T-helper 1 cell treated with Interleukin-12 subunit alpha and Interleukin-12 subunit beta and Interleukin-4 antibody, amounts not matched to agents 30 μg/mL and 1 μg/mL, for 36 hours (primary cell): ENCODE results near the gene GRB10.

Experiments
- H3K27ac Mint-ChIP-seq: one replicate; pipeline ENCODE4 v1.8.0; 2021; ENCODE audit warnings: mild to moderate bottlenecking, mixed read lengths
- H3K27me3 Mint-ChIP-seq: one replicate; pipeline ENCODE4 v1.8.0; 2021; ENCODE audit warnings: low read depth, mixed read lengths
- H3K36me3 Mint-ChIP-seq: one replicate; pipeline ENCODE4 v1.8.0; 2021; ENCODE audit warnings: low read depth, mixed read lengths
- H3K4me1 Mint-ChIP-seq: one replicate; pipeline ENCODE4 v1.8.0; 2021; ENCODE audit warnings: low read depth, mixed read lengths
- H3K4me3 Mint-ChIP-seq: one replicate; pipeline ENCODE4 v1.8.0; 2021; ENCODE audit warnings: mild to moderate bottlenecking, moderate library complexity, mixed read lengths
- H3K9me3 Mint-ChIP-seq: one replicate; pipeline ENCODE4 v1.8.0; 2021; ENCODE audit warnings: mixed read lengths

The GRB10 gene

DNA sequence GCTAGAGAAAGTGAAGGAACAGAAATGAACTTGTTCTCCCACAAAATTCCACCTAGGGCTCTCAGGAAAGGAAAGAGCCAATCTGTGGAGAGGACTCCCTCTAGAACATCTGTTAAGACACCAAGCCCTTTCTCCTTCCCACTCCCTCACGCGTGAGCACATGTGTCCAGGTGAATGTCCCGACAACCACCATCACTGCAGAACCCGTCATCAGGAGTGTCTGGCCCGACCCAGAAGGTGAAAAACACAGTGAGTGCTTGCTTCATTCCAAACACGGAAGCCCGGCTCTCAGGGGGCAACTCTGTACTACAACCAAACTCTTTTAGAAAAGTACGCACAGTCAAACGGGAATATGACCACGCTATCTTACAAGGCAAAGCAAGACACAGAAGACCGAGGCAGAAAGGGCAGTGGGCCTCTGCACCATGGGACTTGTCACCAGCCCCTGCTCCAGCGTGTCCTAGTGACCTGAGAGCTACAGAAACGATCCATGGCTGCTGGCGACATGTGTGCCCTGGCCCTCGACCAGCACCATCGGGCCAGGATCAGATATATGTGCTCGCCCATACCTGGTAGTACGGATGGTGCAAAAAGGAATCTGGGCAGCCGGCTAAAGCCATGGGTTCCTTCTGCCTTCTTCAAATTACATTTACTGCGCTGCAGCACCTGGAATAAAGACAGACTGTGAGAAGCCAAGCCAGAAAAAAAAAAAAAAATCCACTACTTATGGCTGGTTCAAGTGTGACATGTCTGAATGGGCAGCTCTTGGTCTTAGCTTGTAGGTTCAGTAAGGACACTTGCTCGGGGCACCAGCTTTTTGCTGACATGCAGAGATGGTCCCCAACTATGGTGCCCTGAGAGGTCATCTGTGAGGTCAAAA lies 50.8 kb downstream of the GRB10 start:
- no peak overlapping the region for H3K4me3 Mint-ChIP-seq
- no peaks in the 10 kb centered on the region for H3K9me3 Mint-ChIP-seq
- H3K4me1 Mint-ChIP-seq = peaks cover 4% of the 10 kb centered on the region
- H3K36me3 Mint-ChIP-seq = no peaks in the 10 kb centered on the region
- H3K27me3 Mint-ChIP-seq = no peaks in the 10 kb centered on the region
- H3K27ac Mint-ChIP-seq = no peak overlapping the region

- H3K27me3 Mint-ChIP-seq = no peaks in the 10 kb centered on the region
- H3K27ac Mint-ChIP-seq = no peak overlapping the region
- no peaks in the 10 kb centered on the region for H3K9me3 Mint-ChIP-seq
- H3K4me3 Mint-ChIP-seq = no peak overlapping the region
- peaks cover 4% of the 10 kb centered on the region for H3K4me1 Mint-ChIP-seq
- no peaks in the 10 kb centered on the region for H3K36me3 Mint-ChIP-seq
These were observed 52.0 kb downstream of the GRB10 start for GRCh38 chr7:50730446-50731400.

GRCh38 chr7:50729962-50730361 lies 52.7 kb downstream of the GRB10 start:
- H3K9me3 Mint-ChIP-seq = no peaks in the 10 kb centered on the region
- no peak overlapping the region for H3K4me3 Mint-ChIP-seq
- no peak overlapping the region for H3K27ac Mint-ChIP-seq
- H3K4me1 Mint-ChIP-seq = no peaks in the 10 kb centered on the region
- no peaks in the 10 kb centered on the region for H3K36me3 Mint-ChIP-seq
- H3K27me3 Mint-ChIP-seq = no peaks in the 10 kb centered on the region

DNA sequence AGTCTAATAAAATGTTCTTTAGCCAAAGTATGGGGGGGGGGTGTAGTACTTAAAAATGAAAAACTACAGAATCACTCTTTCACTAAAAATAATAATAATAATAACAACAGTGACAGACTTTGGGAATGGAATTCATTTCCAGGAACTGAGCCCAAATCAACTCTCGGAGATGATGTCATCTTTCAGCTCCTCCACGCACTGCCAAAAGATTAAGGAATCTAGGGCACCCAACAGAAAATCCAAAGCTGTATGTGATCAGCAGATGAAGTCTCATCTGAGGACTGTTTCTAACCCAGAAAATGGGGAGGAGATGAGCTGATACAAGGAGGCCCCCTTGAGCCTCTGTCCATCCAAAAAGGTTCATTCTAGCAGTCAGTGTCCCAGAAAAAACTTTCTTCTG lies 54.5 kb downstream of the GRB10 start:
- no peak overlapping the region for H3K27ac Mint-ChIP-seq
- no peaks in the 10 kb centered on the region for H3K36me3 Mint-ChIP-seq
- H3K27me3 Mint-ChIP-seq = no peaks in the 10 kb centered on the region
- no peaks in the 10 kb centered on the region for H3K9me3 Mint-ChIP-seq
- no peak overlapping the region for H3K4me3 Mint-ChIP-seq
- H3K4me1 Mint-ChIP-seq = peaks cover 4% of the 10 kb centered on the region

- Mint-ChIP-seq H3K4me1 (peaks cover 4% of the 10 kb centered on the region), H3K4me3 (no peak overlapping the region), H3K36me3 (no peaks in the 10 kb centered on the region), H3K27me3 (no peaks in the 10 kb centered on the region), H3K27ac (no peak overlapping the region), H3K9me3 (no peaks in the 10 kb centered on the region)
These were observed 55.0 kb downstream of the GRB10 start for GRCh38 chr7:50727711-50728110.

- Mint-ChIP-seq H3K4me1 (peaks cover 4% of the 10 kb centered on the region), H3K27ac (no peak overlapping the region)
These were observed 55.6 kb downstream of the GRB10 start for GRCh38 chr7:50727072-50727471.

DNA sequence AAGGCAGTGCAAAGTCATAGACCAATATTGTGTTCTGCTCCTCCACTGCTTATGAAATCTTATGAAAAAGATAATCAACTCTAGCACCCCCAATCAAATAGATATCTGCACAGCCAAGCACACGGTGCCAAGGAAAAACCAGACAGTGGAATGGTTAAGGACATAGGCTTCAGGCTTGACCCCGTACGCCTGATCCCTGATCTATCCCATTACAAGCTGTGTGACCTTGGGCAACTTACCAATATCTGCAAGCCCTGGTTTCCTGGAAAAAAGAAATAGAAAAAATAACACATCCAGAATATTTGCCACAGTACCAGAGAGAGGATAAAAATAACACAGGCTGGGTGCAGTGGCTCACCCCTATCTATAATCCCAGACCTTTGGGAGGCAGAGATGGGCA lies 56.9 kb downstream of the GRB10 start:
- Mint-ChIP-seq H3K4me3 (no peak overlapping the region), H3K27ac (no peak overlapping the region), H3K27me3 (no peaks in the 10 kb centered on the region), H3K9me3 (no peaks in the 10 kb centered on the region), H3K4me1 (peaks cover 4% of the 10 kb centered on the region), H3K36me3 (no peaks in the 10 kb centered on the region)

More at GRCh38 chr7:50727072-50727471, 55.6 kb downstream of the GRB10 start:
- H3K9me3 Mint-ChIP-seq = no peaks in the 10 kb centered on the region
- H3K27me3 Mint-ChIP-seq = no peaks in the 10 kb centered on the region
- H3K36me3 Mint-ChIP-seq = no peaks in the 10 kb centered on the region
- no peak overlapping the region for H3K4me3 Mint-ChIP-seq

GRCh38 chr7:50724526-50725520 lies 57.9 kb downstream of the GRB10 start:
- Mint-ChIP-seq H3K27me3 (no peaks in the 10 kb centered on the region), H3K36me3 (no peaks in the 10 kb centered on the region), H3K4me1 (peaks cover 4% of the 10 kb centered on the region), H3K4me3 (no peak overlapping the region), H3K9me3 (no peaks in the 10 kb centered on the region), H3K27ac (no peak overlapping the region)

DNA sequence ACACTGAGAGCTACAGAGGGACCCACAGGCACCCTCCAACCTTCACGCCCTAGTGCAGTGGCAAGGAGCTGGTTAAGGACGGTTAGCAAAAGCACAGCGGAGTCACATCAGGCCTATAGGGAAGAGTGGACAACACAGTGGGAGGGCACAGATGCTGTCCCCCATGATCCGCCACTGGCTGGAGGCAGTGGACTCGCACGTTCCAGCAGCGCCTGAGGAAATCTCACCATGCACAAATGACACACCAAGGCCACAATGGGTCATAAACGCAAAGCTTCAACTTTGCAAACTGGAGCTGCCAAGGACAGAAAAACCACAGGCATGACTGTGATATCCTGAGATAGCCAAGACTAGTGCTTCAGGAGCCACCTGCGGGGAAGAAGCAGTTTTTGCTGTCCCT lies 58.8 kb downstream of the GRB10 start:
- peaks cover 4% of the 10 kb centered on the region for H3K4me1 Mint-ChIP-seq
- H3K4me3 Mint-ChIP-seq = no peak overlapping the region
- H3K27me3 Mint-ChIP-seq = no peaks in the 10 kb centered on the region
- H3K27ac Mint-ChIP-seq = no peak overlapping the region
- no peaks in the 10 kb centered on the region for H3K36me3 Mint-ChIP-seq
- H3K9me3 Mint-ChIP-seq = no peaks in the 10 kb centered on the region

DNA sequence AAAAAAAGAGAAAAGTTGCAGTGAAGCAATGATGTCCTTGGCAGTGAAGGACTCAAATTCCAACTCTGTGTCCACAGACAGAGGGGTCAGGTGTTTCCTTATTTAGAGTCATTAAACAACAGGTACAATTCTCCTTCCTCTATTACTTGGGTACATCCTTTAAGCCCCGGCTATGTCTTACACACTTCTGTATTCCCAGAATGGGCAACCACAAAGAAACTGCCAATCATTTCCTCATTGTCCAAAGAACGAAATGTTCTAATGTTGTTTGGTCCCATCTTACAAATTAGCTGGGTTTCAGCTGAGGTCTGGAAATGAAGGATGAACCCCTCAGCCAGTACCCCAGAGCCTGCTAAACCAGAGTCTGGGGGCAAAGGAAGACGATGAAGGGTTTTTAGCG lies 59.5 kb downstream of the GRB10 start:
- Mint-ChIP-seq H3K27ac (no peak overlapping the region), H3K9me3 (no peaks in the 10 kb centered on the region), H3K4me1 (peaks cover 4% of the 10 kb centered on the region), H3K27me3 (no peaks in the 10 kb centered on the region), H3K4me3 (no peak overlapping the region), H3K36me3 (no peaks in the 10 kb centered on the region)

GRCh38 chr7:50721661-50722259 lies 60.9 kb downstream of the GRB10 start:
- no peaks in the 10 kb centered on the region for H3K9me3 Mint-ChIP-seq

GRCh38 chr7:50721160-50721559 lies 61.5 kb downstream of the GRB10 start:
- H3K4me1 Mint-ChIP-seq = peaks cover 4% of the 10 kb centered on the region
- H3K36me3 Mint-ChIP-seq = no peaks in the 10 kb centered on the region
- H3K27ac Mint-ChIP-seq = no peak overlapping the region
- no peaks in the 10 kb centered on the region for H3K27me3 Mint-ChIP-seq
- no peaks in the 10 kb centered on the region for H3K9me3 Mint-ChIP-seq
- H3K4me3 Mint-ChIP-seq = no peak overlapping the region

More at GRCh38 chr7:50721661-50722259, 60.9 kb downstream of the GRB10 start:
- H3K27me3 Mint-ChIP-seq = no peaks in the 10 kb centered on the region
- H3K36me3 Mint-ChIP-seq = no peaks in the 10 kb centered on the region
- H3K4me1 Mint-ChIP-seq = peaks cover 4% of the 10 kb centered on the region
- H3K4me3 Mint-ChIP-seq = no peak overlapping the region
- no peak overlapping the region for H3K27ac Mint-ChIP-seq

DNA sequence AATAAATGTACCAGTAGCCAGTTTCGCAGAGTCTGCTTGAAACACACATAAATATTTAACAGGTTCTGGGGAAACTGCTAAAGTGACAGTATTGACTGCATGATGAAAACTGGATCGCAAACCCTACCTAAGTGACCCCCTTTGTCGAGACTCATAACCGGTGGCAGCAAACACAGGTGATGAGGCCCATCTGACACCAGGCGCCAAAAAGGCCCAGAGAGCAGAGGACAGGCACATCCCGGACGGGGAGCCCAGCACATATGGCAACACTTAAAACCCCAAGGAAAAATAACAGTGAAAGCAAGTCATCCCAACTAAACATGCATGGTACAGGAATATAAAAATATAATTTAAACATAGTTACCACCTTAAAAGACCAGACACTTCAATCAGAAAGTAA lies 62.4 kb downstream of the GRB10 start:
- H3K4me1 Mint-ChIP-seq = peaks cover 4% of the 10 kb centered on the region
- no peaks in the 10 kb centered on the region for H3K27me3 Mint-ChIP-seq
- no peak overlapping the region for H3K27ac Mint-ChIP-seq
- no peak overlapping the region for H3K4me3 Mint-ChIP-seq
- no peaks in the 10 kb centered on the region for H3K9me3 Mint-ChIP-seq
- H3K36me3 Mint-ChIP-seq = no peaks in the 10 kb centered on the region
